Measurements from ENCODE around the gene CFAP298.

CFAP298 gene

DNA sequence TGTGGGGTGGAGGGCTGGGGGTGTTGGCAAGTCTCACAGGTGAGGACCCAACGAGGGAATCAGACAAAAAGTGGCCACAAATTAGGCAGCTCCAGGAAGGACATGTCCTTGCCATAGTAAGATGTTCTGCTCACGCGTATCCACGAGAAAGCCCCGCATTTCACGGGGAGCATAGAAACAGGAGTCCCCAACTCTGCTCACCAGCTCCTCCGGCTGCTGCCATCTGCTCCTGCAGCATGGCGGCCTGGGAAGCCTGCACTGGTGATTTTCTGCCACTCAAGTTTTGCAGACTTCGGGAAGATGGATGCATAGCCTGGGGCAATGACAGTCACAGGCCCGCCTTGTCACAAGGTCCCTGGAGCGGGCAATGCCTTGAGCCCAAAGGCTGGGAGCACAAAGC is 36.2 kb downstream of the CFAP298 start:
- DNase-seq (ENCODE audit: low read depth) = no peak
- TF ChIP-seq, protein P1, sequence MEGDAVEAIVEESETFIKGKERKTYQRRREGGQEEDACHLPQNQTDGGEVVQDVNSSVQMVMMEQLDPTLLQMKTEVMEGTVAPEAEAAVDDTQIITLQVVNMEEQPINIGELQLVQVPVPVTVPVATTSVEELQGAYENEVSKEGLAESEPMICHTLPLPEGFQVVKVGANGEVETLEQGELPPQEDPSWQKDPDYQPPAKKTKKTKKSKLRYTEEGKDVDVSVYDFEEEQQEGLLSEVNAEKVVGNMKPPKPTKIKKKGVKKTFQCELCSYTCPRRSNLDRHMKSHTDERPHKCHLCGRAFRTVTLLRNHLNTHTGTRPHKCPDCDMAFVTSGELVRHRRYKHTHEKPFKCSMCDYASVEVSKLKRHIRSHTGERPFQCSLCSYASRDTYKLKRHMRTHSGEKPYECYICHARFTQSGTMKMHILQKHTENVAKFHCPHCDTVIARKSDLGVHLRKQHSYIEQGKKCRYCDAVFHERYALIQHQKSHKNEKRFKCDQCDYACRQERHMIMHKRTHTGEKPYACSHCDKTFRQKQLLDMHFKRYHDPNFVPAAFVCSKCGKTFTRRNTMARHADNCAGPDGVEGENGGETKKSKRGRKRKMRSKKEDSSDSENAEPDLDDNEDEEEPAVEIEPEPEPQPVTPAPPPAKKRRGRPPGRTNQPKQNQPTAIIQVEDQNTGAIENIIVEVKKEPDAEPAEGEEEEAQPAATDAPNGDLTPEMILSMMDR (IDR thresholded peaks at IDR 0.05; ENCODE audit: control insufficient read depth, extremely low read depth, insufficient read depth) = no peak
- H3K4me3 ChIP-seq (ENCODE audit: low read depth, low read length) = no peak overlapping the region

DNA sequence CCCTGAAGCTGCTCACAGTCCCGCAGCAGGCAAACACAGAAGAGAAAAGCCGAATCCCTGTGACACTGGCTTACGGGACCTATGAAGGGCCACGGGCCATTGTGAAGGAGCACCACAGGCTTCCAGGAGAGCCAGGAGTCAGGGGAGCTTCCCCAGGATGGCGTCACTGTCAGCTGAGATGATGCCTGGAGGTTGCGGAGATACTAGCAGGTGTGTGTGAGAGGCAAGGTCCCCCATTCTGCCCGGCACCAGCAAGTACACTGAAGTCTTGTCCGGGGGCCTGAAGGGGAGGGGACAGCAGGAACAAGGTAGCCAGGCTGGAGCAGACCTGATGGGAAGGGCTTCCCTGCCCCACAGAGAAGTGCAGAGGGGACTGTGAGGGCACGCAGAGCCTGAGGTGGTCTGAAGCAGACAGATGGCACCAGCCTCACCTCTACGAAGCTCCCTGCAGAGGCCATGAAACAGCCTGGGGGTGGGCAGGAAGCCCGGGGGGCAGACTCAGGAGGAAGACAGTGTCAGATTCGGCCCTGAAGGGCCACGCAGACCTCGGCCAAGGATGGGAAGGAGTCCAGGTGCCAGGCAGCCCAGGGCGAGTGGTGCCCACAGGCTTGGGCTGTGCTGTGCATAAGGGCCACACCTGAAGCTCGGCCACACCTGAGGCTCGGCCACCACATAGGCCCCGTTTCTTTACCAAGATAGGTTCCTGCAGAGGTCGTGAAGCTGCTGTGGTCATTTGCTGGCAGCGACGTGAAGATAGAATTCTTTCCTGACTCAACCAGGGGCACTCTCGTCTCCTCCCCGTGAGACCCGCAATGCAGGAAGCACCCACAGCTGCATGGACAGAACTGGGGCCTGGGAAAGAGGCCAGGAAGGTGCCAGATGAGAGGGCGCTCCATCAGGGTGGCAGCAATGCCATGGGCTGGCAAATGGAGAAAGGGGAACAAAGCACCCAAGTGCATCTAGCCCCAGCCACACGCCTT is 36.9 kb downstream of the CFAP298 start:
- H3K4me3 ChIP-seq (ENCODE audit: low read depth, low read length) = no peak overlapping the region
- TF ChIP-seq, protein P1 (IDR thresholded peaks at IDR 0.05; ENCODE audit: control insufficient read depth, extremely low read depth, insufficient read depth) = no peak
- DNase-seq (ENCODE audit: low read depth) = no peak

DNA sequence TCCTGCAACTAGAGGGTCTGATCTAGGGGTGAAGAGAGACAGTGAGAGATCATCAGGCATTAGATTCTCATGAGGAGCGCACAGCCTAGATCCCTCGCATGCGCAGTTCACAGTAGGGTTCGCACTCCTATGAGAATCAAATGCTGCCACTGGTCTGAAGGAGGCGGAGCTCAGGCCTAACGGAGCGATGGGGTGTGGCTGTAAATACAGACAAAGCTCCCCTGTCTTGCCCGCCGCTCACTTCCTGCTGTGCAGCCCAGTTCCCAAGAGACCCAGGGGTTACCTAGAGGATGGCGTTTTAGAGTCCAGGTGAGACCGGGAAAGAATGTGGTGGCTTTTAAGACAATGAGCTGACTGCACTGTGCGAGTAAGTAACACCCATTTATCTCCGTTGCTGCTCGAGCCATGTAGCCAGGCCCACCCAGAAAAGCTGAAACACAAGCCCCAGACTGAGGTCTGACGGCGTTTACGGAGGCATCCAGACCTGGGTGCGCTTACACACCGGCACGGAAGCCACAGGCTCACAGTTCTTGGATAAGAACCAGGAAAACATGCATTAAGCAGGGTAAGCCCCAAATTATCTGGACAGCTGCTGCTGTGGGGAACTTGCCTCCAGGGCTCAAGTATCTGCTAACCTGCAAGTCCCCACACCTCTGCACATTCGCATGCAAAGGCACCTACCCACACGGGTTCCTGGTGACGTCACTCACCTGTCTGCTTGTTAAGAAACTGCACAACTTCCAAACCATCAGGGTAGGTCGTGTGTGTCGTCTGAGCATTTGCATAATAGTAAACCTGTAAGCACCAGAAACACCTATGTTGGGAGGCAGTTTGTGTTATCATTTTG is 39.4 kb downstream of the CFAP298 start:
- H3K4me3 ChIP-seq (ENCODE audit: low read depth, low read length) = no peak overlapping the region
- no peak for DNase-seq (ENCODE audit: low read depth)
- TF ChIP-seq, protein P1 (IDR thresholded peaks at IDR 0.05; ENCODE audit: control insufficient read depth, extremely low read depth, insufficient read depth) = no peak

DNA sequence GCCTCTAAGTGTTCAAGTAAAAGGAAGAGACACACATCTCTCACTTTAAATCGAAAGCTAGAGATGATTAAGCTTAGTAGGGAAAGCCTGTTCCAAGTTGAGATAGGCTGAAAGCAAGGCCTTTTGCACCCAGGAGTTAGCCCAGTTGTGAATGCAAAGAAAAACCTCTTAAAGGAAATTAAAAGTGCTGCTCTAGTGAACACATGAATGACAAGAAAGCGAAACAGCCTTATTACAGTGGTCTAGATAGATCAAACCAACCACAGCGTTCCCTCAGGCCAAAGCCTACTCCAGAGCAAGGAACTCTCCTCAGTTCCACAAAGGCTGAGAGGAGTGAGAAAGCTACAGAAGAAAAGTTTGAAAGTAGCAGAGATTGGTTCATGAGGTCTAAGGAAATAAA is 41.7 kb downstream of the CFAP298 start:
- H3K4me3 ChIP-seq (ENCODE audit: low read depth, low read length) = no peak overlapping the region
- TF ChIP-seq, protein P1 (IDR thresholded peaks at IDR 0.05; ENCODE audit: control insufficient read depth, extremely low read depth, insufficient read depth) = no peak
- no peak for DNase-seq (ENCODE audit: low read depth)

DNA sequence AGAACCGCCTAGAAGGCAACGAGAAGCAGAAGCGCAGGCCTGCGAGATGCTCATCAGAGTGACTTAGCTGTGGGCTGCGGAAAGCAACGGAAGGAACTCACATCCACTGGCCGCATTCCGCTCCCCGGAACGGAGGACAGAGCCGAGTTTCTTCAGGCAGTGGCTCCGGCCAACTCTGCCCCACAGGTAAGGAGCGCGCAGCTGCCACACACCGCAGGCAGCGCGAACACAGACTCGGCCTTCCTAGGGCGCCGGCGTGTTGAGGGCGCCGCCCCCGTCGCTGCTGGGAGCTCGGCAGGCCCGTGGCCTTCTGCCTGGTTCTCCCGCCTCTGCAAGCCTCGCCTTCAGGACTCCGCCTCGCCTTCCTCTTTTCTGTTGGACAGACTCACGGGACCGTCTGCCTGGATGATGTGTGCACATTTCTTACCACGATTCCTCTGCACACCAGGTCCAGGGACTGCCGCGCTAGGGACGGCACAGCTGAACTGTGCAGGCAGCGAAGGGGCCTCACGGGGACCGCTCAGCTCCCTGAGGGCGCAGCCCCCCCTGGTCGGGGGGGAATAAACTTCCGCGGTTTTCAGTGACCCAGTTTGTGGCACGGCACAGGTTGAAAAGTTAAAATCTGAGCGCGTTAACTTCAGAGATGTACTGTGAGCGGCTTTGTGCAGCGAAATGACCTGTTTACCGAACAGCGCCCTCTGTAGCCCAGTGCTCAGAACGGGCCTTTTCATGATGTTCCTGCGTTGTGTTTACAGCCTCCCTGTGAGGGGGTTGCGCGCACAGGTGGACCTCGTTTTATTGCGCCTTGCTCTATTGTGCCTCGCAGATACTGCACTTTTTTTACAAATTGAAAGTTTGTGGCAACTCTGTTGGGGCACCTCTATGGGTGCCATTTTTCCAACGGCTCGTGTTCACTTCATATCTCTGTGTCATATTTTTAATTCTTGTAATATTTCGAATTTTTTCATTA is 42.6 kb downstream of the CFAP298 start:
- DNase-seq (ENCODE audit: low read depth) = peak; percentile 38
- TF ChIP-seq, protein P1 (IDR thresholded peaks at IDR 0.05; ENCODE audit: control insufficient read depth, extremely low read depth, insufficient read depth) = peak; percentile 89
- H3K4me3 ChIP-seq (ENCODE audit: low read depth, low read length) = peak overlapping the region; percentile 49

DNA sequence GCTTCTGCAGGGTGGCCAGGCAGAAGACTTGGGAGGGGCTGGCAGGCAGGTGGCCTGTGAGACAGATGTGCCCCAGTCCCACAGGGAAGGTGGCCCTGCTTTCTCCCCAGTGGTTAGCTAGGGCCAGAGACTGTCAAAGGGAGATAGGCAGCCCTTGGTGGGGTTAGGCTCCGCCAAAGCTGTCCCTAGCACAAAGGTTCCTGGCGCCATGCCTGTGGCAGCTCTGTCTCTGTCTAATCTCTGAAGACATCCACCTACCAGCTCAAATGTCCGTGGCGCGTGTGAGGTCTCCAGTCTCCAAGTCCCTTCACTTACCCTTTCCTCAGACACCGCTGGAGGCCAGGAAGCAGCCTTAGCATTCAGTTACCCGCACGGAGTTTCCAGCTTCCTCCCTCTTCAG is 44.6 kb downstream of the CFAP298 start:
- TF ChIP-seq, protein P1 (IDR thresholded peaks at IDR 0.05; ENCODE audit: control insufficient read depth, extremely low read depth, insufficient read depth) = no peak
- no peak for DNase-seq (ENCODE audit: low read depth)
- no peak overlapping the region for H3K4me3 ChIP-seq (ENCODE audit: low read depth, low read length)

All from LNCaP clone FGC (cell line).